Activated gamma-delta T cell treated with Interleukin-2 at 50 U/mL for 16 hours (primary cell): ENCODE measurements around the gene C6orf52.
"Not testable (repeated sequence)": the region's sequence is repeated elsewhere in the genome, so short reads cannot be mapped to it uniquely, and the experiment has no call there.

Source experiments
- DNase-seq: peaks from one replicate; pipeline ENCODE4 v3.0.0-alpha.2; 2020

C6orf52 gene

GRCh38 chr6:10695086-10695657 lies 756 bp upstream of the C6orf52 start:
- no peak for DNase-seq

GRCh38 chr6:10692965-10693538 lies 1.4 kb downstream of the C6orf52 start:
- no peak for DNase-seq

- no peak for DNase-seq
Measured at GRCh38 chr6:10690651-10691445, 3.6 kb downstream of the C6orf52 start.

GRCh38 chr6:10687582-10687981 lies 6.8 kb downstream of the C6orf52 start:
- no peak for DNase-seq

GRCh38 chr6:10686901-10687300 lies 7.5 kb downstream of the C6orf52 start:
- DNase-seq, result no peak

GRCh38 chr6:10685092-10685915 lies 9.1 kb downstream of the C6orf52 start:
- DNase-seq, result no peak

- DNase-seq, result no peak
Measured at GRCh38 chr6:10684618-10685017, 9.8 kb downstream of the C6orf52 start.

- no peak for DNase-seq
Measured at GRCh38 chr6:10682355-10682988, 11.9 kb downstream of the C6orf52 start.

- DNase-seq, result no peak
Measured at GRCh38 chr6:10681795-10682194, 12.6 kb downstream of the C6orf52 start.

GRCh38 chr6:10678456-10678855 lies 16.0 kb downstream of the C6orf52 start:
- DNase-seq, result no peak

- no peak for DNase-seq
Measured at GRCh38 chr6:10676403-10676802, 18.0 kb downstream of the C6orf52 start.

GRCh38 chr6:10668126-10668917 lies 26.1 kb downstream of the C6orf52 start:
- no peak for DNase-seq

- DNase-seq, result not testable (repeated sequence)
Measured at GRCh38 chr6:10665595-10665994, 28.8 kb downstream of the C6orf52 start.

- no peak for DNase-seq
Measured at GRCh38 chr6:10662742-10663141, 31.7 kb downstream of the C6orf52 start.

GRCh38 chr6:10662207-10662606 lies 32.2 kb downstream of the C6orf52 start:
- DNase-seq, result no peak

- not testable (repeated sequence) for DNase-seq
Measured at GRCh38 chr6:10660431-10661191, 33.8 kb downstream of the C6orf52 start.

- no peak for DNase-seq
Measured at GRCh38 chr6:10659699-10660348, 34.6 kb downstream of the C6orf52 start.

GRCh38 chr6:10658910-10659698 lies 35.3 kb downstream of the C6orf52 start:
- DNase-seq, result no peak

GRCh38 chr6:10655508-10656055 lies 38.8 kb downstream of the C6orf52 start:
- no peak for DNase-seq

GRCh38 chr6:10644225-10644624 lies 50.2 kb downstream of the C6orf52 start:
- DNase-seq, result no peak
